GM18873 (cell line): ENCODE measurements around the gene ZFP36.
"Not testable (repeated sequence)": the region's sequence is repeated elsewhere in the genome, so short reads cannot be mapped to it uniquely, and the experiment has no call there.

Source experiments
- ATAC-seq: cut with Tn5 transposase; IDR thresholded peaks from one replicate; pipeline ENCODE4 v1.9.1; 2021; ENCODE audit warnings: mild to moderate bottlenecking, moderate library complexity, moderate number of reproducible peaks; ENCODE audit not compliant: unreplicated experiment, low FRiP score

The ZFP36 gene

DNA sequence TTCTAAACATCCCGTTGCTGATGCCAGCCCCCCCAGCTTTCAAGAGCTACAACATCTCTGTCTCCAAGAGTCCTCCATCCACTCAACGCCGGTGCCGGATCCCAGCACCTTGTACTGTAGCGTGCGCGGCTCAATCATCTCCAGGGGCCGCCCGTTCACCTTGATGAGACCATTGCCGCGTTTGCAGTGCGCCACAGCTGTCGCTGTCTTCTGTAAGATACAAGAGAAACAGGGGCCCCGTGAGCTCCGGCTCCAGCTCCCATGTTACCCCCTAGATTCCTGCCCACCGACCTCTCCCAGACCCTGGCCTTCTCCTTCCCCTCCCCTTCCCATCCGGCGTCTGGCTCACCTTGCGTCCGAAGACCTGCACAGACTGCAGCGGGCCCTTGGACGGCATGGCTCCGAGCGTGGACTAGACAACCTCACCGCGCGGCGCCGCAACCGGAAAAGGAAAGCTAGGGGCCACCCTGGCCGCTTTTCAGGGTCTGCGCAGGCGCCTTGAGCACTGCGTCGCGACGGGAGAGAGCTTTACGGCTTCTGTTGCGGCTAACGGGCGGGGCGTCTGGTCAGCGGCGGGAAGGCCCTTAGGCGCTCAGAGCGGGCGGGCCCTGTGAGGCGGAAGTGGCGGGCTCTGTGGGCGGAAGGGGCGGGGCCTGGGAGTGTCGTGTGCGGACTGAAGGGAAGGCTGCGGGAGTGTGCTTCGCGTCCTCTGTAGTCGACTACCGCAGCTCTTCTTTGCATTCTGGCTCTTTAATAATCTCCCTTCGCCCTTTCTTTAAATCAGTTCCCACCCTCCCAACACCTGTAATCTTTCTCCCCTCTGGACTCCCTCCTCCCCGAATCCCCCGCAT is 29.1 kb downstream of the ZFP36 start, which contains the start of gene RPS16:
Gene RPS16, minus strand, starts transcription at position 451 of the 851 bp plus-strand sequence. Its CDS starts 54 bp downstream, at position 397.
- ATAC-seq, result peak; percentile 66

DNA sequence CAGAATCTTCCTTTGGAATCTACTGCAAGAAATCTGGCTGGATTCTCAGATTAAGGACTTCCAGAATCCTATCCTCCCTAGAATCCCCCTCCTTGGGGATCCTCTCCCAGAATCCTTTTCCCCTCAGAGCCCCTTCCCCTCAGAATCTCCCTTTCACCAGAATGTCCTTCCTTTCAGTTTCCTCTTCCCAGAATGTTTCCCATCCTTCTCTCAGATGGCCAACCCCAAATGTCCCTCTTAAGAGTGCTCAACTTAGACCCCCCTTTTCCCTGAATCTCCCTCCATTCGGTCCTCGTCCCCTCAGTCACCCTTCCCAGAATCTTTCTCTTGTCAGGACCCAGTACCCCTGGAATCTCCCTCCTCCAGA is 29.7 kb downstream of the ZFP36 start:
- no peak for ATAC-seq

DNA sequence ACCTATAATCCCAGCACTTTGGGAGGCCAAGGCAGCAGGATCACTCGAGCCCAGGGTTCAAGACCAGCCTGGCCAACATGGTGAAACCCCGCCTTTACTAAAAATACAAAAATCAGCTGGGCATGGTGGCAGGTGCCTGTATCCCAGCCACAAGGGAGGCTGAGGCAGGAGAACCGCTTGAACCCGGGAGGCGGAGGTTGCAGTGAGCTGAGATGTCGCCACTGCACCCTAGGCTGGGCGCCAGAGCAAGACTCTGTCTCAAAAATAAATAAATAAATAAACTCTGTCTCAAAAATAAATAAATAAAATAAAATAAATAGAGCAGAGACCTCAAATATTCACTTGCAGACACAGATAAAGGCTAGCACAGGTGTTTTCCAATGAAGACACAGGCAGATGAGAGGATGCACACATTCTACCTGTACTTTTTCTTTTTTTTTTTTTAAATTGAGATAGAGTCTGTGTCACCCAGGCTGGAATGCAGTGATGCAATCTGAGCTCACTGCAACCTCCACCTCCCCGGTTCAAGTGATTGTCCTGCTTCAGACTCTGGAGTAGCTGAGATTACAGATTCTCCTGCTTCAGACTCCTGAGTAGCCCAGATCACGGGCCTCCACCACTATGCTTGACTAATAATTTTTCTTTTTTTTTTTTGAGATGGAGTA is 31.8 kb downstream of the ZFP36 start:
- no peak for ATAC-seq

DNA sequence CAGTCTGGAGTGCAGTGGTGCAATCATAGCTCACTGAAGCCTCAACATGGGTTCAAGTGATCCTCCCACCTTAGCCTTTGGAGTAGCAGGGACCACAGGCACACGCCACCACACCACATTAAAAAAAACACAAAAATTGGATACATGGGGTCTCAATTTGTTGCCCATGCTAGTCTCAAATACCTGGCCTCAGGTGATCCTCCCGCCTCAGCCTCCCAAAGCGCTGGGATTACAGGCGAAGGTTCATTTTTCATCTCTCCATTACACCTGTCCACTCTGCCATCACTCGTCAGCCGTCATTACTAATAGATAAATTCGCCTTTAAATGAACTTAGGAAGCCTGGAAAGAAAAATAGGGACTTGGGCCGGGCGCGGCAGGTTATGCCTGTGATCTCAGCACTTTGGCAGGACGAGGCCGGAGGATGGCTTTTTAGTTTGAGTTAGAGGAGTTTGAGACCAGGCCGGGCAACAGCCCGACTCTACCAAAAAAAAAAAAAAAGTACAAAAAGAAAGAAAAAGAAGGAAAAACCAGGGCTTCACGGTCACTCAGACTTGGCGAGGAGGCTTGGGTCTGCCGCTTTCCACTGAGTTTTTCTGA is 38.0 kb downstream of the ZFP36 start:
- no peak for ATAC-seq

DNA sequence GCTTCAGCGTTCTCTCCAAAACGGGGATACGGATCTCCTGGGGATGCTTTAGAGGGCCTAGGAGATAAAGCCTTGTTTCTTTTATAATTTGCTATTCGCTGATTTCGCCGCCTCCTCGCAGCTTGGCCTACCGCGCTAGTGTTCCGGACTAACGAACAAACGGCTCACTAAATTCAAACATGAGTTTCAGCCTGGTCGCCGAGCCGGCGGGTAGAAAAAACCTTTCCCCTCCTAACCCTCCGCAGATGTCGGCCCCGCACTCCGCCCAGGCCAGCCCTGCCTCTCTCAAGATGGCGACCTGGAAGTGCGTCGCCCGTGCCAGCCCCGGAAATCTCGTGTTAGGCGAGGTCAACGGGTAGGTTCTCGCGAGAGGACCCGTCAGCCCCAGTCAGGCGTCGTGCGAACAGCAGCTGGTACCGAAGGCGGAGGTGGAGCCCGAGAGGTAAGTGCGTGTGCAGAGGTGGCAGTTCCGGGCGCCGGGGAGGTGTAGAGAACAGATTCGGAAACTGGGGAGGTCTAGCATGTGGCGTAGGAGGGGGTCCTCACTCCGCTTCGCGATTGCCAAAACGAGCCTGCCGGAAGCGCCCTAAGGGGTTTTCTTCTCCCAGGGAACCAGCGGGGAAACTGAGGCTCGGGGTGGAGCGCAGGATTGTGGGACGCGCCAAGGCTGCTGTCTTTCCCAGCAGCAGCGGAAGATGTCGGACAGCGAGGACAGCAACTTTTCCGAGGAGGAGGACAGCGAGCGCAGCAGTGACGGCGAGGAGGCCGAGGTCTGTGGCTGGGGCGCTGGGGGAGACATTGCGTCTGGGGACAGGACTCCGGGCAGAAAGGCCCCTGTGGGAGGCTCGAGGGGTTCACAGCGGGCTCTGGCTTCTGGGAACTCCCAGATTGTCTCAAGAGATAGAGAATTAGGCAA is 38.8 kb downstream of the ZFP36 start, which contains the start of gene SUPT5H:
Gene SUPT5H, plus strand, starts transcription at position 387 of the 916 bp plus-strand sequence. Its CDS starts 309 bp downstream, at position 696.
- peak; percentile 75 for ATAC-seq

DNA sequence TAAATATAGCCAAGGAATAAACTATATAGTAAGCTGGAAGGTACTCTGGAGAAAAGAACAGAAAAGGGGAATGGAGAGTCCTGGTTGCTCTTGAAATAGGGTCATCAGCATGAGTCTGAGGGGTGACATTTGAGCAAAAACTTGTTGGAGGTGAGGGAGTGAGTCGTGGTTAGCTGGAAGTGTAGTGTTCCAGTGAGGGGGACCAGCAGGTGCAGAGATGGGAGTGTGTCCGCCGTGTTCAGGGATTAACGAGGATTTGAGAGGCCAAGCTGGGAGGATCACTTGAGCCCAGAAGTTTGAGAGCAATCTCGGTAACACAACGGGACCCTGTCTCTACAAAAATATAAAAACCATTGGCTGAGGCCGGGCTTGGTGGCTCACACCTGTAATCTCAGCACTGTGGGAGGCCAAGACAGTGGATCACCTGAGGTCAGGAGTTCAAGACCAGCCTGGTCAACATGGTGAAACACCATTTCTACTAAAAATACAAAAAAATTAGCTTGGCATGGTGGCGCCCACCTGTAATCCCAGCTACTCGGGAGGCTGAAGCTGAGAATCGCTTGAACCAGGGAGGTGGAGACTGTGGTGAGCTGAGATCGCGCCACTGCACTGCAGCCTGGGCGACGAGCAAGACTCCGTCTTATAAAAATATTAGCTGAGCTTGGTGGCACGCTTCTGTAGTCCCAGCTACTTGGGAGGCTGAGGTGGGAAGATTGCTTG is 39.9 kb downstream of the ZFP36 start:
- no peak for ATAC-seq

DNA sequence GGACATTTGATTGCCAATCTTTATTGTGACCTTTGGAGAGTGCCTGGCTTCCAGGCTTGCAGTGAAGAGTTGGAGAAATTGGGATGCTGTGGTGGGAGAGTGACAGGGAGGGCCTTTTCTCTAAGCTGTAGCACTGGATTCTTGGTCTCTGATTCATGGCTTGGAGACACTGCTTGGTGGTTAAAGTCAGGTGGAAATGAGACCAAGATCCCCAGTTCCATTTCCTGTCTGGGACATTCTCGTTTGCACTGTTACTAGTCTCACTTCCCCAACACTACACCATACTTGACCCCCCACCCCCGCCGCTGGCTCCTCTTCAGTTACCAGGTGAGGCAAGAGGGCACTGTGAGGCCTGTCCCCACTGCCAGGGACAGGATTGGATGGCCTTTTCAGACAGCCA is 41.6 kb downstream of the ZFP36 start:
- no peak for ATAC-seq

DNA sequence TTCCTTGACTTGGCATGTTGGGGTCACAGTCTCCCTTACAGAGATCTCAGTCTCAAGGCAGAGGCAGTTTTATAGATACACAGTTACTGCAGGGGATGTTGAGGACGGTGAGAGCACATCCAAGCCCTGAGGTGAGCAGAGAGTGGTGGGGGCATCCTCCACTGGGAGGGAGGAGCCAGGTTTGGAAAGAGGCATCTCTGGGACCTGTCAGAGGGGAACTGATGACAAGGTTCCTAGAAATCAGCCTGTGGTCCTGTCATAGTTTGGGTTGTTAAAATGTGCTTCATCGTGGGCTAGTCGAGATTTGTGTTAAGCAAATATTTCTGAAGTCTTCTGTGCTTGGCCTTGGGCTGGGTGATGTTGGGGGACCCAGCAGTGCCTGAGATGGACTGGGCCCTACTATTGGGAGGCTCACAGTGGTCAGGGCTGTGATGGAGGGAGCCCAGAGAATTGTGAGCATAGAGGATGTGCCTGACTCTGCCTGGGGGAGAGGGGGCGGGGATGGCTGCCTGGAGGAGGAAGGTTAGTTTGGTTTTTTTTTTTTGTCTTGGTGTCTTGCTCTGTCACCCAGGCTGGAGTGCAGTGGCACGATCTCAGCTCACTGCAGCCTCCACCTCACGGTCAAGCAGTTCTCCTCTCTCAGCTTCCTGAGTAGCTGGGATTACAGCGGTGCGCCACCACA is 42.6 kb downstream of the ZFP36 start:
- no peak for ATAC-seq

DNA sequence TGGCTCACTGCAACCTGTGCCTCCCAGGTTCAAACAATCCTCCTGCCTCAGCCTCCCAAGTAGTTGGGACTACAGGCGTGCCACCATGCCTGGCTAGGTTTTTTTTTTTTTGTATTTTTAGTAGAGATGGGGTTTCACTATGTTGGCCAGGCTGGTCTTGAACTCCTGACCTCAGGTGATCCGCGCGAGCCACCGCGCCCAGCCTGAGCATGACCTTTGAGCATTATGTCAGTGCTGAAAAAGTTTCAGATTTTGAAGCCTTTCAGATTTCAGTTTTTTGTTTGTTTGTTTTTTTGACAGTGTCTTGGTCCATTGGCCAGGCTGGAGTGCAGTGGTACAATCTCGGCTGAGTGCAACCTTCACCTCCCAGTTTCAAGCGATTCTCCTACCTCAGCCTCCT is 44.6 kb downstream of the ZFP36 start:
- not testable (repeated sequence) for ATAC-seq
